Liver (tissue), 9 donors: ENCODE data around the gene LRCH4. TPM values are rescaled to one million over a fixed set of nuclear protein-coding genes. Genes with fewer than 3 reads are reported as not detected.

Experiments used
- DNase-seq: peaks from one replicate; pipeline ENCODE4 v3.0.0-alpha.2; 2017; ENCODE audit warnings: low spot score
- H3K27ac ChIP-seq, 2 donors: one replicate each; pipeline ENCODE4 v1.7.0; 2013; ENCODE audit warnings: inconsistent platforms in 2 of 2, low read length in 2 of 2, control low read depth in 1 of 2, low read depth in 1 of 2, mild to moderate bottlenecking in 1 of 2
- H3K27me3 ChIP-seq, 4 donors: one replicate each; pipeline versions ENCODE4 v1.6.1 to v1.7.0; 2013; ENCODE audit warnings: low read length in 3 of 4, inconsistent platforms in 1 of 4, mild to moderate bottlenecking in 1 of 4, moderate library complexity in 1 of 4; ENCODE audit not compliant: control insufficient read depth in 4 of 4, insufficient read depth in 4 of 4
- H3K36me3 ChIP-seq, 4 donors: one replicate each; pipeline versions ENCODE4 v1.6.1 to v1.7.0; 2013; ENCODE audit warnings: low read length in 3 of 4, mild to moderate bottlenecking in 3 of 4, low read depth in 1 of 4, moderate library complexity in 1 of 4; ENCODE audit not compliant: control insufficient read depth in 4 of 4, insufficient read depth in 3 of 4
- H3K4me1 ChIP-seq, 4 donors: one replicate each; pipeline versions ENCODE4 v1.6.1 to v1.7.0; 2013; ENCODE audit warnings: low read length in 3 of 4, mild to moderate bottlenecking in 3 of 4, moderate library complexity in 1 of 4; ENCODE audit not compliant: control insufficient read depth in 4 of 4, insufficient read depth in 4 of 4
- H3K4me3 ChIP-seq, 3 donors: one replicate each; pipeline versions ENCODE4 v1.6.1 to v1.7.0; 2013; ENCODE audit warnings: low read length in 3 of 3, control low read depth in 1 of 3, low read depth in 1 of 3, mild to moderate bottlenecking in 1 of 3
- H3K9ac ChIP-seq, 2 donors: one replicate each; pipeline ENCODE4 v1.7.0; 2013; ENCODE audit warnings: low read length in 2 of 2, mild to moderate bottlenecking in 2 of 2, moderate library complexity in 2 of 2, control low read depth in 1 of 2, low read depth in 1 of 2
- H3K9me3 ChIP-seq, 4 donors: one replicate each; pipeline versions ENCODE4 v1.6.1 to v1.7.0; 2013; ENCODE audit warnings: low read length in 3 of 4; ENCODE audit not compliant: control insufficient read depth in 4 of 4
- ATF3 ChIP-seq: IDR thresholded peaks from 2 replicates; pipeline ENCODE4 v1.6.1; 2016; ENCODE audit warnings: antibody characterized with exemption
- CTCF ChIP-seq: fragments of 150-350 bp; IDR thresholded peaks from 2 replicates; pipeline ENCODE4 v1.5.1; 2017; ENCODE audit warnings: improper control_type of control experiment, low read depth, low read length; ENCODE audit not compliant: missing input control
- EGR1 ChIP-seq, 2 donors: IDR thresholded peaks; 2 replicates each; pipeline ENCODE4 v1.6.1; 2016 to 2018; ENCODE audit warnings: antibody characterized with exemption in 2 of 2, low read depth in 2 of 2
- FOXA1 ChIP-seq: IDR thresholded peaks from 2 replicates; pipeline ENCODE4 v1.6.1; 2016; ENCODE audit warnings: antibody characterized with exemption
- FOXA2 ChIP-seq: IDR thresholded peaks from 2 replicates; pipeline ENCODE4 v1.6.1; 2016; ENCODE audit warnings: antibody characterized with exemption
- GABPA ChIP-seq, 2 donors: IDR thresholded peaks in 1 of 2; conservative IDR thresholded peaks in 1 of 2; 2 replicates each; pipeline ENCODE4 v1.6.1; 2016; ENCODE audit warnings: antibody characterized with exemption in 2 of 2, mild to moderate bottlenecking in 1 of 2, moderate library complexity in 1 of 2
- HNF4G ChIP-seq: IDR thresholded peaks from 2 replicates; pipeline ENCODE4 v1.6.1; 2016; ENCODE audit warnings: antibody characterized with exemption
- JUND ChIP-seq, 2 donors: IDR thresholded peaks; 2 replicates each; pipeline ENCODE4 v1.6.1; 2016; ENCODE audit warnings: antibody characterized with exemption in 2 of 2
- MAX ChIP-seq: IDR thresholded peaks from 2 replicates; pipeline ENCODE4 v1.6.1; 2016; ENCODE audit warnings: antibody characterized with exemption
- NR2F2 ChIP-seq: IDR thresholded peaks from 2 replicates; pipeline ENCODE4 v1.6.1; 2016; ENCODE audit warnings: antibody characterized with exemption
- RAD21 ChIP-seq, 2 donors: IDR thresholded peaks; 2 replicates each; pipeline ENCODE4 v1.6.1; 2016; ENCODE audit warnings: antibody characterized with exemption in 2 of 2, mild to moderate bottlenecking in 2 of 2
- REST ChIP-seq: IDR thresholded peaks from 2 replicates; pipeline ENCODE4 v1.6.1; 2016; ENCODE audit warnings: antibody characterized with exemption, mild to moderate bottlenecking
- RXRA ChIP-seq, 2 donors: IDR thresholded peaks; 2 replicates each; pipeline ENCODE4 v1.6.1; 2017 to 2018; ENCODE audit warnings: antibody characterized with exemption in 2 of 2, mild to moderate bottlenecking in 1 of 2
- SP1 ChIP-seq: IDR thresholded peaks from 2 replicates; pipeline ENCODE4 v1.6.1; 2018; ENCODE audit warnings: antibody characterized with exemption, mild to moderate bottlenecking
- TAF1 ChIP-seq: conservative IDR thresholded peaks from 2 replicates; pipeline ENCODE4 v1.6.1; 2016; ENCODE audit warnings: antibody characterized with exemption, mild to moderate bottlenecking
- YY1 ChIP-seq: IDR thresholded peaks from 2 replicates; pipeline ENCODE4 v1.6.1; 2016; ENCODE audit warnings: antibody characterized with exemption, mild to moderate bottlenecking
- ZBTB33 ChIP-seq: IDR thresholded peaks from 2 replicates; pipeline ENCODE4 v1.6.1; 2016; ENCODE audit warnings: antibody characterized with exemption
- WGBS: extraction: QIAGEN DNeasy Blood & Tissue Kit; methylation state at CpG from one replicate; pipeline ENCODE4 v1.1.7; 2013; 5-methylcytosine and 5-hydroxymethylcytosine counted together
- polyA plus RNA-seq, 2 donors: library from polyadenylated mRNA; stranded (reverse) in 1 of 2; unstranded in 1 of 2; fragments of 200-250 nt in 1 of 2; fragments of >200 nt in 1 of 2; fragmentation: Nextera tagmentation in 1 of 2; extraction: Ambion mirVana in 1 of 2; gene quantifications; one replicate each; pipeline versions ENCODE4 v1.2.1 to v1.2.3, GENCODE V29; 2013 to 2015
- total RNA-seq, 2 donors: library from RNA; depleted of rRNA; stranded (reverse); fragments of >200 nt; gene quantifications; one replicate each; pipeline ENCODE4 v1.2.3, GENCODE V29; 2014
- donor health status: healthy.
- donor health status: healthy.
- donor health status: healthy.
- donor health status: healthy.
- donor health status: healthy.

Gene LRCH4
- total and polyA plus RNA-seq, 4 donors, result 8.2 to 25.8 (median 13.0) TPM

- TF ChIP-seq FOXA2 (no peak), EGR1 (IDR thresholded peaks at IDR 0.05; ENCODE audit: low read depth in 2 of 2) (no peak), FOXA1 (no peak), JUND (IDR thresholded peaks at IDR 0.05) (no peak), RAD21 (IDR thresholded peaks at IDR 0.05) (no peak), SP1 (no peak), REST (no peak), TAF1 (no peak), ATF3 (no peak), HNF4G (no peak), MAX (no peak), RXRA (IDR thresholded peaks at IDR 0.05) (no peak), NR2F2 (no peak)
- H3K9me3 ChIP-seq, result no peaks in the 10 kb centered on the region
- H3K27me3 ChIP-seq, result no peaks in the 10 kb centered on the region
- DNase-seq, result no peak
- H3K4me1 ChIP-seq, result peaks cover 37 to 89% (median 74%) of the 10 kb centered on the region in 4 donors
- H3K27ac ChIP-seq, result peak overlapping the region; percentile 84 to 90
- 16% methylated on average over 3 of the region's 3 CpGs for WGBS
- no peak overlapping the region for H3K4me3 ChIP-seq
- H3K9ac ChIP-seq, result peak overlapping the region in 1 of 2 donors; percentile 10
- peaks cover 0 to 12% (median 2%) of the 10 kb centered on the region in 4 donors for H3K36me3 ChIP-seq
Measured at GRCh38 chr7:100567751-100568175, 18.2 kb downstream of the LRCH4 start.

GRCh38 chr7:100567031-100567730, 18.7 kb downstream of the LRCH4 start:
- H3K4me1 ChIP-seq, result peaks cover 37 to 94% (median 77%) of the 10 kb centered on the region in 4 donors
- H3K27me3 ChIP-seq, result no peaks in the 10 kb centered on the region
- H3K4me3 ChIP-seq, result no peak overlapping the region
- no peaks in the 10 kb centered on the region for H3K9me3 ChIP-seq
- TF ChIP-seq GABPA (IDR thresholded peaks at IDR 0.05 in 1 of 2, conservative IDR thresholded peaks at IDR 0.05 in 1 of 2) (no peak), CTCF (no peak), TAF1 (no peak), ZBTB33 (no peak), NR2F2 (no peak), YY1 (no peak), MAX (no peak), HNF4G (no peak), EGR1 (IDR thresholded peaks at IDR 0.05; ENCODE audit: low read depth in 2 of 2) (no peak), FOXA1 (no peak), JUND (IDR thresholded peaks at IDR 0.05) (no peak), RXRA (IDR thresholded peaks at IDR 0.05) (no peak), RAD21 (IDR thresholded peaks at IDR 0.05) (no peak), FOXA2 (no peak), REST (no peak)
- peak overlapping the region; percentile 84 to 90 for H3K27ac ChIP-seq
- DNase-seq, result no peak
- WGBS, result 72% methylated on average over 12 of the region's 12 CpGs
- H3K36me3 ChIP-seq, result peaks cover 0 to 15% (median 7%) of the 10 kb centered on the region in 4 donors
- H3K9ac ChIP-seq, result peak overlapping the region in 1 of 2 donors; percentile 9
